Sciatic nerve (tissue), 2 donors: Measurements from ENCODE around the gene RCAN2. TPM values are rescaled to one million over a fixed set of nuclear protein-coding genes. Genes with fewer than 3 reads are reported as not detected.

Experiments
- ATAC-seq: fragments of 200-7000 bp; cut with Tn5 transposase; one replicate; pipeline ENCODE4 v1.9.1; 2020; ENCODE audit warnings: mild to moderate bottlenecking, moderate library complexity
- DNase-seq: peaks from one replicate; pipeline ENCODE4 v3.0.0-alpha.2; 2020; ENCODE audit warnings: low spot score
- intact Hi-C: fragments of 100-400 bp; cut with DNase I; formaldehyde crosslinking; loops from one replicate; pipeline ENCODE4 v1.14.2; 2022
- total RNA-seq: library from RNA; stranded (reverse); fragmentation: NEBNext Ultra II Directional; extraction: Animal tissue kit (Norgen Biotek cat#: 25700); gene quantifications from one replicate; pipeline ENCODE4 v1.2.1, GENCODE V29; 2021
- donor health status: DM: no; HTN: no; CAD: no.
- donor health status: DM: no; HTN: no; CAD: no.

Gene RCAN2
- total RNA-seq, 1 donor from 2014 or later = 14.8 TPM

DNA sequence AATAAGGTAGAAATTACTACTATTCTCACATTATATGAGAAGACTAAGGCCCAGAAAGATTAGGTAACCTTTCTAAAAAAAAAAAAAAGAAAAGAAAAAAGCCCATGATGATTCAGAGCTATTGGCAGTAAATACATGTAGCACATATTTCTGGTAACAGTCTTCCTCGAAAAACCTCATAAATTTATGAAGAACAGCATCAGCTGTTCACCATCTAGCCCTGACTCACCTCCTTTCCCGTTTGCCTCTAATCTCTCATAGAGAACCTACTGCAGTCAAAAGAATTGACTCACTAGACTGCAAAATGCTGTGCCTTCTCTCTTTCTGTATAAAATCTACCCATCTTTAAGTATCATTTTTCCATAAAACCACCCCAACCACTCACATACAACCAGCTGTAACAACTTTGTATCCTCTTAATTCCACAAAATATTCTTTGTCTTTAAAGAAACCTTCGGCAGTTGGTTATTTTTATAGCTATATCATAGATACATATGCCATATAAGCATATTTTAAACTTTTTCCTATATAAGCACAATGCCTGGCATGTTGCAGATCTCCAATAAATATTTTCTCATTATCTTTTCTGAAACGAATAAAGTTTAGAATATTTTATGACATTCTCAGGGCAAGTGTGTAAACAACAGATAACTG lies 167.8 kb downstream of the RCAN2 start:
- intact Hi-C loops = no loop called here
- ATAC-seq = peak; percentile 80
- DNase-seq = no peak

DNA sequence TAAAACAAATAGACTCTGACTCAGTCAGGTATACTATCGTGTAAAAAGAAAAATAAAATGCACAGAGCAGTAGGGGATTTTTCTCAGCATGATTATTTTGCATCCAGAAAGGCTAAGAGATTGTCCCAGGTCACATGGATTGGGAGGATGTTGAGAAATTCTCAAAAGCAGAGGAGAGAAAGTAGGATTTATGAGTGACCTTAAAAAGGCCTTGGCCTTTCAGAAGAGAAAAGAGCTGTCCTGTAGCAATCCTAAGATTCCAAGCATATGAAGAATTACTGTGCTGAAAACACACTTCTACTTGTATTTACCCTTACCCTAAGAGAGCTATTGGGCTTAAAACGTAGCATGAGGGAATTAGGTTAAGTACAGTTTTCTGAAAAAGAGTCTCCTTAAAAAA lies 170.7 kb downstream of the RCAN2 start:
- intact Hi-C loops = no loop called here
- DNase-seq (no peak), ATAC-seq (peak; percentile 49)

DNA sequence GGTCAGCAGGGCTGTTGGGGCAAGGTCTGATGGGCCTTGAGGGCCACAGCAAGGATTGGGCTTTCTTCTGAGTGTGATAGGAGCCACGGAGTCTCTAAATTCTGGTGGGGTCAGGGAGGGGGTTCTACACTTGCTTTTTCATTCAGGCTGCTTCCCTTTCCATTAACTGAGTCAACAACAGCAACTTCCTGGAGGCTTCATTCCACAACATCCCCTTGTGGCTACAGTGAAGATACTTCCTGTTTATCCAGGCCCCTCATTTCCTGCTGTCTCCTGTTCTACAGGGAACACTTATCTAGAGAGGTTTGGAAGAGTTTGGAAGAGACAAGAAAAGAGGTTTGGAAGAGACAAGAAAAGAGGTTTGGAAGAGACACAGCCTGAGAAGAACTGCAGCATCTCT lies 175.7 kb downstream of the RCAN2 start:
- ATAC-seq = no peak
- intact Hi-C loops = no loop called here
- DNase-seq = no peak

DNA sequence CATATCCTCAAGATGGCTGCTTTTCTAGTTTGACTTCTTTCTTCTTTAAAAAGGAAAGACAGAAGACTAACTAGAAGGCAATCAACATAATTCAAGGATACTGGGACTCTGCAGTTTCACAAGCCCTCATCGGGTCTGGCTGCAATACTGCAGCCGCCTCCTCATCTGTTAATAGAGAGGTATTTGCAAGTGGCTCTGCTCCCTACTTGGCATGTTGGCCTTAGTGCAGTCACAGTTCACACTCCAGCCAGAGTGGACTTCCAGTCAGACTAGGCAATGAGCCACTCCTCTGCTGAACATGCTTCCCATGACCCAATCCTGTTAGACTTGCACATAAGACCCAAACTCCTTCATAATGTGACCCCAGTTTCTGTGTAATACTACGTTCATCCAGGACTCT lies 178.6 kb downstream of the RCAN2 start:
- ATAC-seq (peak; percentile 55), DNase-seq (no peak)
- intact Hi-C loops = no loop called here

DNA sequence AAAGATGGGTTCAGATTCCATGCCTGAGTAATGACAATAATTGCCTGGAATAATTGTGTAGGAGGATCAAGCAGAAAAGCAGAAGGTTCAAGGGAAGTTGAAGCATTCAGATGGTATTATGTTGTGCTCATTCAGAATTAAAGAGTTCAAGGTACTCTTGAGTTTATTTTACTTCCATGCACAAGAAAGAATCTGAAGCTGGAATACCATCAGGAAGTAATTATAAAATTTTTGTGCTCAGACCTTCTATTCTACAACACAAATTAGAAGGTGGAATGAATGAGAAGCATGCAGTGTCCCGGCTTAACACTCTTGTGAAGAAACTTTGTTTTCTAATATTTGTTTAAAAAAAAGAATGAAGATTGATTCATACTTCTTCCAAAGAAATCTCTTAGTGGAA lies 181.1 kb downstream of the RCAN2 start:
- no peak for ATAC-seq
- intact Hi-C loops = no loop called here
- no peak for DNase-seq

DNA sequence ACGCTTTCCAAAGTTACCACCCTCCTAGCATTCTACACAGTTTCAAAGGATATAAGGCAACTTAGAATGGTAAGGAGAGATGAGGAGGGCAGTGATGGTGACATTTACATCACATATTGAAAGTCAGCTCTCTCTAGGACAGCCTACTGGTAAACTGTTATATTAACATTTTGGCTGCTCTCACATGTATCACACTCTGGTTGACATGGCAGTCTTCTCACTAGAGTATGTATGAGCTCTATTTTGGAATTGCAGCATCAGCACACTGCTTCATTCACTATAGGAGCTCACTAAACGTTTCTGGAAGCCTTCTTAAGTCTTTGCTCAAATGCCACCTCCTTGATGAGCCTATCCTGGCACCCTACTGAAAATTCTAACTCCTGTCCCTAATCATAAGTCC lies 184.8 kb downstream of the RCAN2 start:
- ATAC-seq = no peak

DNA sequence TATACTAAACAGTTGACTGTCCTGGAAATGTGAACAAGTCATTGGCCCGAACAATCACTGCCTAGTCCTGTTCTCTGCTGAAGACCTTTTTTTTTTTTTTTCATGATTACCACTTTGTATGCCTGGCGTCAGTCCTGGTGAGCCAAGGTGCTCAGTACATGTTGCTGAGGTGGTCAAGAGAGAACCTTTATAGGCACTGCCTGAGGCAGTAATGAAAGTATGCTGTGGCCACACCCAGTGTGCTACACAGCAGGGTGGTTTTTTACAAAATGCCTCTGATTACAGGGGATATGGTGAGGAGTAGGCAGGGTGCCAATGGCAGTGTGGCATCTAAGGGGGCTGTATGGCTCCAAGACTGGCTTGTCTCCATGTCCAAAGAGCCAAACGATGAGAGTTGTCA lies 185.4 kb downstream of the RCAN2 start:
- DNase-seq = no peak
- intact Hi-C loops = no loop called here
- ATAC-seq = no peak

More for the DNA sequence above, 184.8 kb downstream of the RCAN2 start:
- intact Hi-C loops = no loop called here
- no peak for DNase-seq

DNA sequence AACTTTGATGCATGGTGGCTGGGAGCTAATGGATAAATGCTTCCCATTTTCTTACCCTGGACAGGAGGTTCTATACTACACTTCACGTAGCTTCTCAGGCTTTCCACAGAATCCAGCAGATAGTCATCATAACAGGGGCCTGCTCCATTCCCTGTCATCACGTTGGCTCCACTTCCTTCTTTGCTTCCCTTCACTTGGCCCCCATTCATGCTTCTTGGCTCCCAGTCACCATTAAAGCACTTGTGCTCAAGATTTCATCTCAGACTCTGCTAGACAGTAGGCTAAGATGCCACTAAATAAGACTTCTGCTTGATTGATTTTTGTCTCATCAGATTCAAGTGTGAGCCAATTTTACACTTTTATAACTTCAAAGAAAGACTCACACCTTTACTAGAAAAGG lies 186.0 kb downstream of the RCAN2 start:
- DNase-seq (no peak), ATAC-seq (no peak)
- intact Hi-C loops = no loop called here

DNA sequence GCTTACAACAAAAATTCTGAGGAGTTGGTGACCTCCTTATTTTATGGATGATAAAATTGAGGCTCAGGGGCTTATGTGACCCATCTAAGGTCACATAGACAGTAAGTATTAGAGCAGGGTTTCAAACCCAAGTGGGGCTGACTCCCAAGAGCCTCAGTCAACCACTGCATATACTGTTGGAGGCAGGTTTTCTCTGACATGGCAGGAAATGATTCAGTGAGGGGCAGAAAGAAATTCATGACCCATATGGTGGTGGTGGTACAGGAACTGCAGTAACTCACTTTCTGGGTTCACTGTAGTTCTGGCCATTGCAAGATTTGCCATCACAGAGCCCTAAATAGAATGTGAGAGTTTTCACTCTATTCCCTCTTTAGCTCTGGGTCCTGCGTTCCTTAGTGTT lies 188.4 kb downstream of the RCAN2 start:
- ATAC-seq = no peak
- intact Hi-C loops = no loop called here
- no peak for DNase-seq

DNA sequence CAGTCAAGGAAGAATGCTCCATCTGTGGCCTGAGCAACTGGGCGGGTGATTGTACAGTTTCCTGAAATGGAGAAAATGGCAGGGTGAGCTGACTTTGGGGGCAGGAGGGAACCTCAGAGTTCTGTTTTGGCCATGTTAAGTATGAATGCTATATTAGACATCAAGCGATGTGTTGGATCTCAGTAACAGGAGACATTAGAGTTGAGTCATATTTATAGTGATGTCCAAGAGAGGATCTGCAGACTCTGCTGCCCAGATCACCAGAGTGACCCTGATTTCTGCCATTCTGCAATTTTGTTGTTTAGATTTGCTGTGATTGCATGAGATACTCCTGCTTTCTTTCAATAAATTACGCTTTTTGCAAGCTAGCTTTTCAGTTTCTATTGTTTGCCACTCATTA lies 189.1 kb downstream of the RCAN2 start:
- DNase-seq = no peak
- no peak for ATAC-seq
- intact Hi-C loops = no loop called here

DNA sequence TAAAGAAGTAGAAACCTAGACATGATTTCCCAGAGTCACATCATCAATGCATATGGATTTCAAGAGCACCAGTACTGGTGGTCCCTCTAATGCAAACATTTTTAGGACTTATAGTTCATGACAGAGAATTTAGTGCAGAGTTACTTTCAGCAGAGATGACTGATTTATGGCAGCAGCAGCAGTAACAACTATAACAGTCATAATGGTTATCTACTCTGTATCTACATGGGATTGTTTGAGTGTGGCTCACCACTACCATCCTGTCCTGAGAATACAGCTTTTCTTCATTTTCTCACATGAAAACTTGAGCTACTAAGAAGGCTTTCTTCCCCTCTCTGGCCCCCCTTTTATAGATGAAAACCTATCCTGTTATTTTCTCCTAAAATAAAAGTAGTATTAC lies 192.0 kb downstream of the RCAN2 start:
- intact Hi-C loops = no loop called here
- DNase-seq (no peak), ATAC-seq (no peak)

DNA sequence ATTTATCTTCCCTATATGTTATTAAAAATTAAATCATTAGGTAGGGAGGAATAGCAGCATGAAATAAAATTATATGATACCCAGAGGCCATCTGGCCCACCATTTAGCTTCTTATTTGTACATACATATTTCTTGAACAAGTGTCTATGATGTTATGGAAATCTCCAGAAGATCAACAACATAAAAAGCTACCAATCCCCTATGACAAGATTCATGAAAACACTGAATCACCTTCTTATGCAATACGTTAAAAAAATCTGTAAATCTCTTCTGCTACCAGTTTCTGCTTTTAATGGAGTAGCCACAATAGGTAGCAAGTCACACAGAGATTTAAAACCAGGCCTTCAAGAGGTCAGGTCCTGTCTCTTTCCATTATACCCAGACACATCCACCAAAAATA lies 194.7 kb downstream of the RCAN2 start:
- no peak for DNase-seq
- ATAC-seq = no peak
- intact Hi-C loops = no loop called here

DNA sequence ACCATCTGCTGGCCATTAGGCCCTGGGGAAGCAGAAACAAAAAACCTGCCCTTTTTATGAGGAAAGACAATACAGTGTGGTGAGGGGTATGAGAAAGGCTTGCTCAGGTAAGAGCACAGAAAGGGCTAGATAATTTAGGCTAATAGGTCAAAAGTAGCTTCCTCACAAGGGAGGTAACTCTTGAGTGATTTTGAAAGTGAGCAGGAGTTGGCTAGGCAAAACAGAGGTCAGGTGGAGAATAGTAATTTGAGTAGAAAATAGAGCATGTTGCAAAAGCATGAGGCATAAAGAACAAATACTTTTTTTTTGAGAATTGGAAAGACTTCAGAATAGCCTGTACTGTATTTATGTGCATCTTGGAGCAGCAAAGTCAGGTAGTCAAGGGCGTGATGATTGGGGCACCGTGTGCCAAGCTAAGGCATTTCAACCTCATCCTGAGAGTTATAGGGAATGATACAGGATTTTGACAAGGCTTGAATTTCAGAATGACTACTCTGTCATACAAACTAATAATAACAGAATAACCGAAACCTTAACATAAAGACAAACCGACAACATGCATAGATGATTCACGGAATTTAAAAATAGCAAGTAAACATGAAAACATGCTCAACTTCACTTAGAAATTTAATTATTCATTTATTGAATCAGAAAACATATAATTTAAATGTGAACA lies 197.5 kb downstream of the RCAN2 start:
- no peak for DNase-seq
- intact Hi-C loops = no loop called here
- no peak for ATAC-seq

DNA sequence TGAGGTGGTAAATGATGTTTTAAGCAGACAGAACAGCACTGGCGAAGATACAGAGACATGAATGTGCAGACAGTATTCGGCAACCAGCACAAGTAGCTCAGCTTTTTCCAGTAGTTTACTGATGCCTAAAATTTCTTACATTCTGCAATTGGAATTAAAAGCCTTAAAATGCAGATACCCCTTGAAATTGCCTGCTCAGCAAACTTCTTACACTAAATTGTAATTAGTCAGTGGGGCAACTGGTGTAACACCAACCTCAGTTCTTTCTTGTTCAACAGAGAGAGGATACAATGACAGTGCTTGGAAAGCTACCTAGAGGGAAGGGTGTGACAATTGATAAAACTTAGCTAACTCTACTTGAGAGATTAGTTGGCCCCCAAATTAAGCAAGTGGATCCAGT lies 199.4 kb downstream of the RCAN2 start:
- ATAC-seq (no peak), DNase-seq (no peak)
- intact Hi-C loops = no loop called here

DNA sequence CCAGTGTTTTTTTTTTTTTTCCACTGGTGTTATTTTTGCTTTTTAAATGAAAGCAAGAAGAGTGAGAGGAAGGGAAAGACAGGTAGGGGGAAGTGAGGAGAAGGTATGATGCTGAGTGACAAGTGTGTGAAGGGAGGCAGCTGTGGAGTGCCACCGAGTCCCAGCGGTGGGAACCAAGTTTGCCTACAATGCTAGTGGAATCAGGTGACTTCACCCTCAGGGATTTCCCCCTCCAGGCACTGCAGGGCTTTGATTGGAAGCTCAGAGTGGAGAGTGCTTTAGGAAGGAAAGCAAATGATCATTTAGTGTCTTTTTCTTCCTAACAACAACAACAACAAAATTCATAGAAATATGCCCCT lies 200.0 kb downstream of the RCAN2 start:
- ATAC-seq (no peak), DNase-seq (no peak)
- intact Hi-C loops = no loop called here

DNA sequence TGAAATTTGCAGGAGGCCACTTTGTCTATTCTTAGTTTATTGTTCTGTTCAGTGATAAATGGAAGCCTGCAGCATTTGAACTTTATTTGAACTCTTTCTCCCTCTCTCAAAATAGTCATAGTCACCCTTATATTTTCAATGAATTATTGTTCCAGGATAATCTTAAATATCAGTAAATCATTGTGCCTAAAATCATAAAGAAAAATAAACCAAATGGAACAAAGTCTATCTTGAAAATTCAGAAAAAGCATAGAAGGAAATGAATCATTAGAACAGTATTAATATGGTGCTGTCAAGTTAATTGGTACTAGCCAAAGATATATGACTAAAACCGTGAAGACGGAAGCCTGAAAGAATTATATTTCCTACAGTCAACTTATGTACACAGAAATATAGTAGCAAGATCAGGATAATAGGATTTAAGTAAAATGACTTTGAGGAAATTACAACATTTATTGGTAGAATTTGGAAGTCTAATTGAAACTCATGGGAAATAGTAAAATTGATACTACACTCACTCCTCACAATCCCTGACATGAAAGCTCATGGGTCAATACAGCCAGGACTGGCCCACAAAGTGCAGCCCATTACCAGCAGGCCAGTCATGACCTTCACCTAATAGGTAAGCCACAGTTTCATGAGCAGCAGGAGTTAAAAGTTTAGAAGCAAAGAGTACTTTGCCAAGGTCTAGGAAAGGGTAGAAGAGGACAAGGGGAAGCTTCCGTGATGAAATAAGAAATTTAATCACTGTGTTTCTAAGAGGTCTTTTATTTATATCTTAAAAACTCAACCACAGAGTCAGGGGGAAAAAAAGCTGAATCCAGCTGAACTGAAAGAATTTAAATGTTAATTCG lies 200.6 kb downstream of the RCAN2 start:
- intact Hi-C loops = no loop called here
- DNase-seq (no peak), ATAC-seq (no peak)

DNA sequence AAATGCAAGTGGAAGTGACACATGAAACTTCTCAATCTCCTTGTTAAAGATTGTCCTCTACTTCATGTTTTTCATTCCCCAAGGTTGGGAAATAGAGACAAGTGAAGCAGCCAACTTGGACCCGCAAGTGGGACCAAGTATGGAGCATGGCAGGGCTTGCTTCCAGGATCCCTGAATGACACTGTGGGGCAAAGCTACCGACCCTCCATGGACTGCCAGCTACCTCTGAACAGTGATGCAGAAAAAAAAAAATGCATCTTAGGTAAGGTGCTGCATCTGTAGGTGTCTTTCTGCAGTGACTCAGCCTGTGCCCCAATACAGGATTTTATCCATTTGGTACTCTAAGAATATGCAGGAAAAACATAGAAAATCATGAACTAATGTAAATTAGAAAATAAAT lies 201.4 kb downstream of the RCAN2 start:
- DNase-seq (no peak), ATAC-seq (no peak)
- intact Hi-C loops = no loop called here

DNA sequence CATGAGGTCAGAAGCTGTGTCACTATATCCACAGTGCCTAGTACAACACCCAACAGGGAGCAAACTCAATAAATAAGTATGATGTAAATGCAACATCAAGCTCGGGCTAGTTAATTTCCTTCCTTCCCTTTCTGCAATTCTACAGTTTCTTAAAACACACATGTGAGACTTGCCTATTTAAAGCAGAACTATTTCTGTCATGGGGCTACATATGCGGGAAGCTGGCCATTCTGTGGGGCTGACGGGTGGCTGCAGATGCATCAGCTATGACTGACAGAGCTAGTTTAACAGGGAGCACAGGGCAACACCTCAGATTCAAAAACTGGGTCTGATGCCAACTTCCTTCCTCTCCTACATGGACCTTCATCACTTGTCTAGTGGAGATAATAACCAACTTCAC lies 202.4 kb downstream of the RCAN2 start:
- no peak for ATAC-seq
- intact Hi-C loops = no loop called here
- no peak for DNase-seq

DNA sequence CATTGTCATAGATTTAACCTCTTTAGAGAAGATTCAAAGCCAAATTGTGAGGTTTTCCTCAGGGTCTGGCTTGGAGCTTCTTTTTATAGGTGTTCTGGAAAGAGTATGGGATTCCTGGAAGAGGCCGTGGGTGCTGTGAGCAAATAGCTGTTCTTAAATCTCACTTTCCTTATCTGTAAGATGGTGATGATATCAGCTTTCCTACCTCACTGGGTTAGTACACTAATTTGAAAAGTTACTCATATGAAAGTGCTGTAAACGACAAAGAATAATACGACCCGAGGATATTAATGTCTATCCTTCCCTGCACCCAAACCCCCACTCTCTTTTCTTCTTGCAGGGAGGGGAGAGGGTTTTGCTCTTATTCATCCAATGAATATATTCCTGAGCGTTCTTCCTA lies 203.6 kb downstream of the RCAN2 start:
- DNase-seq = no peak
- intact Hi-C loops = no loop called here
- no peak for ATAC-seq

DNA sequence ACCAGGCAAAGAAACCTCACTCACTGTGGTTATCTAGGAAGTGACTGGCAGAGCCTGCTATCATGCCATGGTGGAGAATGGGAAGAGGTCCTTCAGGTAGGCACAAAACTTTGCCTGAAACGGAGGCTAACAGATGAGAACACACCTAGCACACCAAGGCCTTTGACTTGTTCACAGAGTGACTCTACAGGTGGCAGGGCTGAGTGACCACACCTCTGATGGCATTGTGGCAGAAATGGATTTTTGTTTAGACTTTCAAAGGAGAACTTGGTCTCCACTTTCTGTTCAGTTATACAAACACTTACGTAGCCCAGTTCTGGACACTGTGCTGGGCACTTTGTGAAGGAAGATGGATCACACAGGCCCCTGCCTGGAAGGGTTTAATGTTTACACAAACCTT lies 204.2 kb downstream of the RCAN2 start:
- DNase-seq = no peak
- ATAC-seq = no peak
- intact Hi-C loops = no loop called here
